Psoas muscle (tissue), 8 donors: Measurements from ENCODE around the gene UCN2. TPM values are rescaled to one million over a fixed set of nuclear protein-coding genes. Genes with fewer than 3 reads are reported as not detected.

Source experiments
- ATAC-seq, 4 donors: fragments of 200-7000 bp; cut with Tn5 transposase; one replicate each; pipeline ENCODE4 v1.9.1; 2020; ENCODE audit warnings: moderate library complexity in 3 of 4, mild to moderate bottlenecking in 2 of 4
- DNase-seq, 2 donors: peaks; one replicate each; pipeline ENCODE4 v3.0.0-alpha.2; 2020
- H3K27ac ChIP-seq: fragments of 200-600 bp; one replicate; pipeline ENCODE4 v1.8.0; 2022
- H3K27me3 ChIP-seq, 3 donors: fragments of 200-600 bp in 1 of 3; one replicate each; pipeline versions ENCODE4 v1.6.1 to v1.8.0; 2013 to 2022; ENCODE audit warnings: low read length in 2 of 3, mild to moderate bottlenecking in 2 of 3, moderate library complexity in 1 of 3; ENCODE audit not compliant: insufficient read depth in 3 of 3
- H3K36me3 ChIP-seq, 2 donors: fragments of 200-600 bp in 1 of 2; one replicate each; pipeline versions ENCODE4 v1.6.1 to v1.8.0; 2013 to 2022; ENCODE audit warnings: low read depth in 1 of 2, mild to moderate bottlenecking in 1 of 2, moderate library complexity in 1 of 2; ENCODE audit not compliant: insufficient read depth in 1 of 2
- H3K4me1 ChIP-seq: fragments of 200-600 bp; one replicate; pipeline ENCODE4 v1.8.0; 2022
- H3K4me3 ChIP-seq: fragments of 200-600 bp; one replicate; pipeline ENCODE4 v1.8.0; 2022; ENCODE audit warnings: mild to moderate bottlenecking
- H3K9me3 ChIP-seq: fragments of 200-600 bp; one replicate; pipeline ENCODE4 v1.8.0; 2022
- CTCF ChIP-seq: fragments of 200-600 bp; IDR thresholded peaks from one replicate; pipeline ENCODE4 v1.8.0; 2022; ENCODE audit warnings: antibody characterized with exemption
- WGBS, 3 donors: extraction: QIAGEN DNeasy Blood & Tissue Kit; methylation state at CpG; one replicate each; pipeline versions ENCODE4 v1.1.6 to v1.1.7; 2013; 5-methylcytosine and 5-hydroxymethylcytosine counted together
- intact Hi-C, 2 donors: fragments of 100-400 bp; cut with DNase I; formaldehyde crosslinking; loops; one replicate each; pipeline versions ENCODE4 v1.11.0 to v1.14.2; 2022
- polyA plus RNA-seq, 3 donors: library from polyadenylated mRNA; stranded (reverse); fragments of 200-250 nt; gene quantifications; one replicate each; pipeline ENCODE4 v1.2.3, GENCODE V29; 2013
- total RNA-seq, 4 donors: library from RNA; stranded (reverse); fragmentation: NEBNext Ultra II Directional in 2 of 4; extraction: Animal tissue kit (Norgen Biotek cat#: 25700) in 2 of 4; gene quantifications; one replicate each; pipeline versions ENCODE4 v1.2.1 to v1.2.4, GENCODE V29; 2021 to 2023
- donor health status: healthy with polysubstance abuse.
- donor health status: DM: no; HTN: no; CAD: no; lungs with moderate emphysema.
- donor health status: Bipolar disorder and iron deficiency.
- donor health status: healthy.
- donor health status: DM: yes; HTN: yes; CAD: no.
- donor health status: DM: no; HTN: no; CAD: no.
- donor health status: DM: no; HTN: no; CAD: no.
- donor health status: DM: yes; HTN: yes; CAD: no.

Gene UCN2
- total and polyA plus RNA-seq, 7 donors = 0.12 to 0.32 (median 0.17) TPM; not detected in 4

- TF ChIP-seq CTCF = no peak
- Histone ChIP-seq H3K4me1 (no peaks in the 10 kb centered on the region), H3K27me3 (no peaks in the 10 kb centered on the region), H3K27ac (no peak overlapping the region), H3K4me3 (no peak overlapping the region), H3K9me3 (no peaks in the 10 kb centered on the region), H3K36me3 (peaks cover 0 to 37% of the 10 kb centered on the region in 2 donors)
- ATAC-seq = no peak
- WGBS, 3 donors = 83 to 85% (median 84%) methylated on average over 10 to 11 of the region's 11 CpGs
- DNase-seq = no peak
- intact Hi-C loops = no loop called here
These were observed 24.1 kb upstream of the UCN2 start for GRCh38 chr3:48587686-48588085.

DNA sequence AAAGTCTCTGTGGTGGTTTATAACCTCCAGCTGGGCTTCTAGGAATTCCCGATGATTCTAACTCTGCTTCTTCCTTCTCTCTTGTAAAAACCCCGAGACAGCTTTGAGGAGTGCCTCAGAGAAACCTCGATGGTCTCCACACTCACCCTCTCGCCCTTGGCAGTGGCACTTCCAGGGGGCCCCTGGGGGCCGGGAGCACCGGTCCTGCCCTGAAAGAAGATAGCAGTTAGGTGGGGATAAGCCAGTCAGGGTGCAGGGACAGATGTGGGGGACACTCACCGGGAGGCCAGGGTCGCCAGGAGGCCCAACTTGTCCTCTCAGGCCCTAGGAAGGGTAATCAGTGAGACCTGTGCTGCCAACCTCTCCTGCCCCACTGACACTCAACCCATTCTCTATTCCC is 21.8 kb upstream of the UCN2 start:
- intact Hi-C loops = no loop called here
- no peak for DNase-seq
- no peak for ATAC-seq
- no peak overlapping the region for H3K4me3 ChIP-seq
- TF ChIP-seq CTCF = no peak
- no peaks in the 10 kb centered on the region for H3K27me3 ChIP-seq
- WGBS, 3 donors = 81 to 86% (median 86%) methylated on average over 8 of the region's 8 CpGs
- peaks cover 0 to 42% of the 10 kb centered on the region in 2 donors for H3K36me3 ChIP-seq
- H3K27ac ChIP-seq = no peak overlapping the region
- H3K4me1 ChIP-seq = no peaks in the 10 kb centered on the region
- no peaks in the 10 kb centered on the region for H3K9me3 ChIP-seq

- intact Hi-C loops = no loop called here
- ATAC-seq = no peak
- no peaks in the 10 kb centered on the region for H3K4me1 ChIP-seq
- H3K4me3 ChIP-seq = no peak overlapping the region
- H3K27me3 ChIP-seq = no peaks in the 10 kb centered on the region
- WGBS, 3 donors = 85 to 90% (median 88%) methylated on average over 9 of the region's 9 CpGs
- no peak for TF ChIP-seq CTCF
- H3K36me3 ChIP-seq = peaks cover 0 to 46% of the 10 kb centered on the region in 2 donors
- H3K9me3 ChIP-seq = no peaks in the 10 kb centered on the region
- no peak for DNase-seq
- H3K27ac ChIP-seq = no peak overlapping the region
These were observed 21.3 kb upstream of the UCN2 start for GRCh38 chr3:48584836-48585235.

DNA sequence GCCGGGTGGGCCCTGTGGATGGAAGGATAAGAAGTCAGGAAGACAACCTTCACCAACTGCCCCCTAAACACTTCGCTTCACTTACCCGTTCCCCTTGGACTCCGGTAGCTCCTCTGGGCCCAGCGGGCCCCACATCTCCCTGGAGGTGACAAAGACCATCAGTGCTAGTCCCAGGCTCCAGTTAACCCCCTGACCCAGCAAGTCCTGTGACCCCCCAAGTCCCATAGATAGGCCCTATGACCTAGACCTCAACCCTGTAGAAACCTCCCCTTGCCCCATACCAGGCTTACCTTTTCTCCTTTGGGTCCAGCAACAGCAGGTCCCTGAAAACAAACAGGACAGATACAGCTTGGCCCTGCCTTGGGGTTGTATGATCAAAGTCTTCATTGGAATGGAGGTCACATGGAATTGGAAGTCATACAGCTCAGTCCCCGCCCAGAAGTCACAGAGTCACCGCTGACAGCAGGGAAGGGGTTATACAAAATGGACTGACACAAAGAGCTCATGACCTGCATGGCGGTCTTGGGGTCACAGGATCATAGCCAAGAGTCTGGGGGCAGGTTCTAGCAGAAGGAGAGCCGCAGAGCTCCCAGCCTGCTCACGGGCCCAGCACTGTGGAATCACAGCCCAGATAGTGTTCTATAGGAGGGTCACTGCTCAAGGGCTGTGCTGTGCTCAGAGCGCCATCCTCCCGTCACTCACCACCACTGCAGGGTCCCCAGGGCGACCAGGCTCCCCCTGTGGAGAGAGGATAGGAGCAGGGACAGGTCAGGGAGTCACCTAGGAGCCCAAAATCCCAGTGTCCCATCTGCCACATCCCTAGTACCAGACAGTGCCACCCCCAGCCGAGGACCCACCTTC is 18.3 kb upstream of the UCN2 start:
- ATAC-seq (no peak), DNase-seq (no peak)
- intact Hi-C loops = no loop called here
- H3K27ac ChIP-seq = no peak overlapping the region
- no peak overlapping the region for H3K4me3 ChIP-seq
- H3K27me3 ChIP-seq = no peaks in the 10 kb centered on the region
- WGBS, 3 donors = 92 to 94% (median 94%) methylated on average over 14 of the region's 14 CpGs
- peaks cover 0 to 42% of the 10 kb centered on the region in 2 donors for H3K36me3 ChIP-seq
- no peaks in the 10 kb centered on the region for H3K9me3 ChIP-seq
- H3K4me1 ChIP-seq = no peaks in the 10 kb centered on the region
- no peak for TF ChIP-seq CTCF
